Measurements from ENCODE around the gene BLOC1S2.

- TF ChIP-seq, protein P1, sequence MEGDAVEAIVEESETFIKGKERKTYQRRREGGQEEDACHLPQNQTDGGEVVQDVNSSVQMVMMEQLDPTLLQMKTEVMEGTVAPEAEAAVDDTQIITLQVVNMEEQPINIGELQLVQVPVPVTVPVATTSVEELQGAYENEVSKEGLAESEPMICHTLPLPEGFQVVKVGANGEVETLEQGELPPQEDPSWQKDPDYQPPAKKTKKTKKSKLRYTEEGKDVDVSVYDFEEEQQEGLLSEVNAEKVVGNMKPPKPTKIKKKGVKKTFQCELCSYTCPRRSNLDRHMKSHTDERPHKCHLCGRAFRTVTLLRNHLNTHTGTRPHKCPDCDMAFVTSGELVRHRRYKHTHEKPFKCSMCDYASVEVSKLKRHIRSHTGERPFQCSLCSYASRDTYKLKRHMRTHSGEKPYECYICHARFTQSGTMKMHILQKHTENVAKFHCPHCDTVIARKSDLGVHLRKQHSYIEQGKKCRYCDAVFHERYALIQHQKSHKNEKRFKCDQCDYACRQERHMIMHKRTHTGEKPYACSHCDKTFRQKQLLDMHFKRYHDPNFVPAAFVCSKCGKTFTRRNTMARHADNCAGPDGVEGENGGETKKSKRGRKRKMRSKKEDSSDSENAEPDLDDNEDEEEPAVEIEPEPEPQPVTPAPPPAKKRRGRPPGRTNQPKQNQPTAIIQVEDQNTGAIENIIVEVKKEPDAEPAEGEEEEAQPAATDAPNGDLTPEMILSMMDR (IDR thresholded peaks at IDR 0.05) = no peak
- no peak for TF ChIP-seq POLR2A (IDR thresholded peaks at IDR 0.05)
These were observed 38.7 kb upstream of the BLOC1S2 start for GRCh38 chr10:100325158-100325557.

All from transverse colon (tissue), 3 donors.